Keratinocyte (primary cell): ENCODE results near the gene TAF4B.

Source experiments
- CTCF ChIP-seq, 3 experiments: IDR thresholded peaks in 1 of 3; conservative IDR thresholded peaks in 1 of 3; optimal IDR thresholded peaks in 1 of 3; 2 replicates in 2 of 3; 3 replicates in 1 of 3; pipeline versions ENCODE3 to v1.5.1; 2011; ENCODE audit warnings: low read length in 3 of 3, mild to moderate bottlenecking in 3 of 3, moderate library complexity in 2 of 3, control low read depth in 1 of 3, inconsistent platforms in 1 of 3; ENCODE audit not compliant: insufficient read depth in 2 of 3; ENCODE audit errors: extremely low read depth in 1 of 3
- EZH2 ChIP-seq: IDR thresholded peaks from one replicate; pipeline ENCODE4 v1.6.1; 2012; ENCODE audit warnings: inconsistent platforms, mild to moderate bottlenecking, low read length, moderate library complexity

GRCh38 chr18:26376105-26376504 lies 149.9 kb downstream of the TAF4B start:
- no peak for TF ChIP-seq CTCF (optimal IDR thresholded peaks at IDR 0.05 in 1 of 3, IDR thresholded peaks at IDR 0.05 in 1 of 3, conservative IDR thresholded peaks at IDR 0.05 in 1 of 3; ENCODE audit: extremely low read depth in 1 of 3, insufficient read depth in 2 of 3, low read length in 3 of 3)
- no peak for TF ChIP-seq EZH2
